Endodermal cell (in vitro differentiated cells): Measurements from ENCODE around the gene DVL2. TPM values are rescaled to one million over a fixed set of nuclear protein-coding genes. Genes with fewer than 3 reads are reported as not detected.

Experiments
- DNase-seq: peaks from one replicate; pipeline ENCODE4 v3.0.0-alpha.2; 2017
- H3K27ac ChIP-seq: 2 replicates; pipeline ENCODE4 v1.5.1; 2013; ENCODE audit warnings: mild to moderate bottlenecking, low read depth, low read length, moderate library complexity
- H3K27me3 ChIP-seq: 2 replicates; pipeline ENCODE4 v1.6.1; 2013; ENCODE audit warnings: mild to moderate bottlenecking, low read length, moderate library complexity; ENCODE audit not compliant: insufficient read depth, control insufficient read depth, poor library complexity, severe bottlenecking
- H3K36me3 ChIP-seq: 2 replicates; pipeline ENCODE4 v1.7.0; 2013; ENCODE audit warnings: mild to moderate bottlenecking, low read length, moderate library complexity; ENCODE audit not compliant: control insufficient read depth, insufficient read depth
- H3K4me1 ChIP-seq: one replicate; pipeline ENCODE4 v1.7.0; 2013; ENCODE audit warnings: low read length; ENCODE audit not compliant: control insufficient read depth, insufficient read depth
- H3K4me3 ChIP-seq: 2 replicates; pipeline ENCODE4 v1.5.1; 2013; ENCODE audit warnings: mild to moderate bottlenecking, low read length, moderate library complexity
- H3K9ac ChIP-seq: 2 replicates; pipeline ENCODE4 v1.6.1; 2013; ENCODE audit warnings: mild to moderate bottlenecking, low read length, moderate library complexity; ENCODE audit not compliant: poor library complexity, severe bottlenecking; ENCODE audit errors: extremely low read depth
- H3K9me3 ChIP-seq: 2 replicates; pipeline ENCODE4 v1.6.1; 2013; ENCODE audit warnings: mild to moderate bottlenecking, low read length, moderate library complexity; ENCODE audit not compliant: control insufficient read depth
- H3K27ac Mint-ChIP-seq: 2 replicates; pipeline ENCODE4 v1.8.0; 2020; ENCODE audit warnings: mixed read lengths
- H3K27me3 Mint-ChIP-seq: 2 replicates; pipeline ENCODE4 v1.8.0; 2021; ENCODE audit warnings: mild to moderate bottlenecking, mixed read lengths; ENCODE audit not compliant: insufficient read depth
- H3K36me3 Mint-ChIP-seq: 2 replicates; pipeline ENCODE4 v1.8.0; 2020; ENCODE audit warnings: low read depth, mixed read lengths
- H3K4me1 Mint-ChIP-seq: 2 replicates; pipeline ENCODE4 v1.8.0; 2020; ENCODE audit warnings: mixed read lengths
- H3K4me3 Mint-ChIP-seq: 2 replicates; pipeline ENCODE4 v1.8.0; 2020; ENCODE audit warnings: mild to moderate bottlenecking, moderate library complexity, mixed read lengths
- H3K9me3 Mint-ChIP-seq: 2 replicates; pipeline ENCODE4 v1.8.0; 2020; ENCODE audit warnings: mild to moderate bottlenecking, mixed read lengths
- CTCF ChIP-seq: fragments of 200-600 bp; sonication (generic); conservative IDR thresholded peaks from 2 replicates; pipeline ENCODE4 v1.5.0; 2021; ENCODE audit warnings: antibody characterized with exemption, mild to moderate bottlenecking
- WGBS, 2 experiments: methylation state at CpG; one replicate each; pipeline versions ENCODE4 v1.1.5 to v1.1.7; 2013; ENCODE audit warnings: missing lambda C conversion rate in 2 of 2, mixed read lengths in 1 of 2; ENCODE audit not compliant: insufficient coverage in 1 of 2, insufficient read length in 1 of 2; 5-methylcytosine and 5-hydroxymethylcytosine counted together
- total RNA-seq, 2 donors: library from RNA; stranded (reverse); fragmentation: NEBNext Ultra II Directional in 1 of 2; extraction: Animal tissue kit (Norgen Biotek cat#: 25700) in 1 of 2; gene quantifications; 2 replicates in 1 of 2; 3 replicates in 1 of 2; pipeline ENCODE4 v1.2.1, GENCODE V29; 2021

The DVL2 gene
- total RNA-seq, 2 donors from 2014 or later = 98.2 to 116 TPM

- H3K36me3 ChIP-seq = peaks cover 29% of the 10 kb centered on the region
- H3K4me1 ChIP-seq = no peaks in the 10 kb centered on the region
- no peaks in the 10 kb centered on the region for H3K27me3 Mint-ChIP-seq
- no peak for DNase-seq
- H3K27ac ChIP-seq = no peak overlapping the region
- peak overlapping the region; percentile 52 for H3K27ac Mint-ChIP-seq
- WGBS, 2 experiments = 93 to 100% methylated on average over 1 to 5 of the region's 6 CpGs
- H3K4me3 Mint-ChIP-seq = peak overlapping the region; percentile 98
- H3K27me3 ChIP-seq = peaks cover 36% of the 10 kb centered on the region
- H3K9me3 Mint-ChIP-seq = no peaks in the 10 kb centered on the region
- no peak overlapping the region for H3K4me3 ChIP-seq
- peaks cover 34% of the 10 kb centered on the region for H3K36me3 Mint-ChIP-seq
- no peak overlapping the region for H3K9ac ChIP-seq
- no peaks in the 10 kb centered on the region for H3K9me3 ChIP-seq
- TF ChIP-seq CTCF = no peak
- peaks cover 12% of the 10 kb centered on the region for H3K4me1 Mint-ChIP-seq
Observed at GRCh38 chr17:7259555-7259889, 25.2 kb upstream of the DVL2 start.

GRCh38 chr17:7258731-7259554 lies 24.6 kb upstream of the DVL2 start:
- Histone ChIP-seq H3K4me1 (no peaks in the 10 kb centered on the region), H3K36me3 (peaks cover 35% of the 10 kb centered on the region), H3K9ac (no peak overlapping the region), H3K9me3 (no peaks in the 10 kb centered on the region), H3K27ac (no peak overlapping the region), H3K27me3 (peaks cover 36% of the 10 kb centered on the region), H3K4me3 (no peak overlapping the region)
- DNase-seq = no peak
- Mint-ChIP-seq H3K36me3 (peaks cover 38% of the 10 kb centered on the region), H3K27me3 (no peaks in the 10 kb centered on the region), H3K4me1 (peaks cover 10% of the 10 kb centered on the region), H3K9me3 (no peaks in the 10 kb centered on the region), H3K4me3 (peak overlapping the region; percentile 98), H3K27ac (peak overlapping the region; percentile 52)
- TF ChIP-seq CTCF = no peak
- 94 to 96% methylated on average over 6 to 7 of the region's 7 CpGs for WGBS, 2 experiments

- Mint-ChIP-seq H3K36me3 (peaks cover 39% of the 10 kb centered on the region), H3K4me1 (peaks cover 7% of the 10 kb centered on the region), H3K9me3 (no peaks in the 10 kb centered on the region), H3K27ac (no peak overlapping the region), H3K27me3 (no peaks in the 10 kb centered on the region), H3K4me3 (no peak overlapping the region)
- 93 to 97% methylated on average over 7 to 8 of the region's 8 CpGs for WGBS, 2 experiments
- Histone ChIP-seq H3K4me3 (no peak overlapping the region), H3K9ac (no peak overlapping the region), H3K27me3 (peaks cover 17% of the 10 kb centered on the region), H3K4me1 (no peaks in the 10 kb centered on the region), H3K36me3 (peaks cover 37% of the 10 kb centered on the region), H3K27ac (no peak overlapping the region), H3K9me3 (no peaks in the 10 kb centered on the region)
- TF ChIP-seq CTCF = no peak
- no peak for DNase-seq
Observed at GRCh38 chr17:7256766-7257456, 22.6 kb upstream of the DVL2 start.
